ENCODE measurements around the gene EPHA8.

Gene EPHA8

DNA sequence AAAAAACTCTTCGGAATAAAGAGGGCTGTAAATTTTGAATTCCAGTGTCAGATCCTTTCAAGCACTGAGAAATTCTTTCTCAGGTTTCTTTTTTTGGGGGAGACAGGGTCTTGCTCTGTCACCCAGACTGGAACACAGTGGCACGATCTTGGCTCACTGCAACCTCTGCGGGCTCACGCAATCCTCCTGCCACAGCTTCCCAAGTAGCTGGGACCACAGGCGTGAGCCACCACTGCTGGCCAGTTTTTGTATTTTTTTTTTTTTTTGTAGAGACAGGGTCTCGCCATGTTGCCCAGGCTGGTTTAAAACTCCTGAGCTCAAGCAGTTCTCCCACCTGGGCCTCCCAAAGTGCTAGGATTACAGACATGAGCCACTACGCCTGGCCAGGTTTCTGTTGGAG, 34.8 kb upstream of the EPHA8 start:
- POLR2A ChIA-PET: no interaction called here

DNA sequence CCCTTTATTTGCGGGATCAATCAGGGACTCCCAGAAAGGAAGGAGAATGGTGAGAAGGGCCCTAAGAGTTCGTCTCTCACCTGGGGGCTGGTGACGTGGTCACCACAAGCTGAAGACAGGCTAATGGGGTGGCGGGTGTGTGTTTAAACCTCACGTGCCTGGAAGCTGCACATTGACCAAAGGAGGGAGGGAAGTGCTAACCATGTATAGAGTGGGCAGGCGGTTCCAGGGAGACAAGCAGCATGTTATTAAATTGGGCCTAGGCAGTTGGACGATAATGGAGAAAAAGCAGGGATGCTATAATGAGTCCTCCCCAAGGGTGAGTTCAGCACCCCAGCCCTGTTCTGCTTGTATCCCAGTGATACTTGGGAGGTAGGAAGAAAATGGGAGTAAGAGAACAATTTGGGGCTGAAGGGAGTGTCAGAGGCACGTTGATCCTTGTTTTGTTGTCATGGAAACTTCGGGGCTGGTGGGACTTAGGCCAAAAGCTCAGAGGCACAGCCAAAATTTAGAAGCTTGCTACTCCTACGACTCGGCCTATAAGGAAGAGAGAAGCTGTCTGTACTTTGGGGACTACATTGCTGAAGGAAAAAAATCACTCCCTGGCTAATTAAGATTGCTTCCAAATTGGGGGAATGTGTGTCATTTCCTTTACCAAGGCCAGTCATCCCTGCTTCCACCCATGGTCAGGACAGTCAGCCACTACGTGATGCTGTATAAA, 33.2 kb upstream of the EPHA8 start:
- H3K36me3 ChIP-seq (ENCODE audit: control insufficient read depth in 2 of 2, insufficient read depth in 1 of 2, low read length in 2 of 2): peaks cover 0 to 38% of the 10 kb centered on the region in 2 experiments; a peak in 1 of 3 replicates
- ChIA-PET POLR2A (no interaction called here), CTCF (interaction anchor here (0.6 to 0.9 kb wide), 2 partner anchors 112 to 222 kb away, joined by 4 to 6 read pairs; no protein-coding TSS in a partner anchor)
- no peak overlapping the region for H3K27ac ChIP-seq (ENCODE audit: extremely low read depth, low read depth, low read length)
- no peaks in the 10 kb centered on the region for H3K9me3 ChIP-seq (ENCODE audit: control insufficient read depth, insufficient read depth, low read depth, low read length)
- H3K4me1 ChIP-seq (ENCODE audit: control insufficient read depth, insufficient read depth, low read length): no peaks in the 10 kb centered on the region
- peak; percentile 40; the same call in 1 of the 2 replicates for TF ChIP-seq WT1 (tag by site-specific recombination; IDR thresholded peaks at IDR 0.05)
- no peak for TF ChIP-seq ZNF530 (tag by site-specific recombination; IDR thresholded peaks at IDR 0.05; ENCODE audit: low read depth)
- no peak overlapping the region for H3K4me3 ChIP-seq (ENCODE audit: low read depth, low read length)

More for the DNA sequence above, 34.8 kb upstream of the EPHA8 start:
- TF ChIP-seq RBAK (tag by site-specific recombination; IDR thresholded peaks at IDR 0.05) (no peak), HOXC10 (CRISPR knock-in tag; IDR thresholded peaks at IDR 0.05) (no peak), ZNF768 (tag by site-specific recombination; IDR thresholded peaks at IDR 0.05) (no peak), ZBTB20 (tag by site-specific recombination; IDR thresholded peaks at IDR 0.05) (no peak), ZNF76 (tag by site-specific recombination; IDR thresholded peaks at IDR 0.05; ENCODE audit: borderline replicate concordance, low read depth) (no peak), ZNF776 (tag by site-specific recombination; IDR thresholded peaks at IDR 0.05; ENCODE audit: borderline replicate concordance) (no peak)
- TF ChIP-seq, protein P1, sequence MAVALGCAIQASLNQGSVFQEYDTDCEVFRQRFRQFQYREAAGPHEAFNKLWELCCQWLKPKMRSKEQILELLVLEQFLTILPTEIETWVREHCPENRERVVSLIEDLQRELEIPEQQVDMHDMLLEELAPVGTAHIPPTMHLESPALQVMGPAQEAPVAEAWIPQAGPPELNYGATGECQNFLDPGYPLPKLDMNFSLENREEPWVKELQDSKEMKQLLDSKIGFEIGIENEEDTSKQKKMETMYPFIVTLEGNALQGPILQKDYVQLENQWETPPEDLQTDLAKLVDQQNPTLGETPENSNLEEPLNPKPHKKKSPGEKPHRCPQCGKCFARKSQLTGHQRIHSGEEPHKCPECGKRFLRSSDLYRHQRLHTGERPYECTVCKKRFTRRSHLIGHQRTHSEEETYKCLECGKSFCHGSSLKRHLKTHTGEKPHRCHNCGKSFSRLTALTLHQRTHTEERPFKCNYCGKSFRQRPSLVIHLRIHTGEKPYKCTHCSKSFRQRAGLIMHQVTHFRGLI (tag by site-specific recombination; IDR thresholded peaks at IDR 0.05): no peak
- Histone ChIP-seq H3K27ac (ENCODE audit: extremely low read depth, low read depth, low read length) (no peak overlapping the region), H3K4me3 (ENCODE audit: low read depth, low read length) (no peak overlapping the region), H3K4me1 (ENCODE audit: control insufficient read depth, insufficient read depth, low read length) (no peaks in the 10 kb centered on the region), H3K9me3 (ENCODE audit: control insufficient read depth, insufficient read depth, low read depth, low read length) (no peaks in the 10 kb centered on the region), H3K36me3 (ENCODE audit: control insufficient read depth in 2 of 2, insufficient read depth in 1 of 2, low read length in 2 of 2) (peaks cover 0 to 54% of the 10 kb centered on the region in 2 experiments; a peak in 1 of 3 replicates)
- CTCF ChIA-PET: interaction anchor here (0.9 to 1.8 kb wide), 2 partner anchors 107 to 114 kb away, joined by 3 to 5 read pairs; no protein-coding TSS in a partner anchor

DNA sequence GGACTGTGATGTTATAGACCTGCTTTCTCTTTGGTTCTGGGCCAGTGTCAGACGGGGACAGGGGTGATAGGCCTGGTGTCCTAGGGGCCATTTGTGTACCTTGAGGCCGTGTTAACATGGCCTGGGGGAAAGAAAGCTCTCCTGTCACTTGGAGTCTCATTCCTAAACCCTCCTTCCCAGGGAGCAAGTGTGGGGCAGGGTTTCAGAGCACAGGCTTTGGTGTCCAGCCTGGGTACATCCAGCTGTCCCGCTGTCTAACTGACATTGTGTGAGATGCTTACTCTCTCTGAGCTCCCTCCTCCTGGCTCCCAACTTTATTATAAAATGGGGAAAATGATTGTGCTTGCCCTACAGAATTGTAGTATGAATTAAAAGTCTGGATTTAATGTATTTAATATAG, 32.6 kb upstream of the EPHA8 start:
- Histone ChIP-seq H3K9me3 (ENCODE audit: control insufficient read depth, insufficient read depth, low read depth, low read length) (no peaks in the 10 kb centered on the region), H3K4me3 (ENCODE audit: low read depth, low read length) (no peak overlapping the region), H3K27ac (ENCODE audit: extremely low read depth, low read depth, low read length) (no peak overlapping the region), H3K4me1 (ENCODE audit: control insufficient read depth, insufficient read depth, low read length) (no peaks in the 10 kb centered on the region), H3K36me3 (ENCODE audit: control insufficient read depth in 2 of 2, insufficient read depth in 1 of 2, low read length in 2 of 2) (peaks cover 0 to 32% of the 10 kb centered on the region in 2 experiments; a peak in 1 of 3 replicates)
- TF ChIP-seq, protein P2, sequence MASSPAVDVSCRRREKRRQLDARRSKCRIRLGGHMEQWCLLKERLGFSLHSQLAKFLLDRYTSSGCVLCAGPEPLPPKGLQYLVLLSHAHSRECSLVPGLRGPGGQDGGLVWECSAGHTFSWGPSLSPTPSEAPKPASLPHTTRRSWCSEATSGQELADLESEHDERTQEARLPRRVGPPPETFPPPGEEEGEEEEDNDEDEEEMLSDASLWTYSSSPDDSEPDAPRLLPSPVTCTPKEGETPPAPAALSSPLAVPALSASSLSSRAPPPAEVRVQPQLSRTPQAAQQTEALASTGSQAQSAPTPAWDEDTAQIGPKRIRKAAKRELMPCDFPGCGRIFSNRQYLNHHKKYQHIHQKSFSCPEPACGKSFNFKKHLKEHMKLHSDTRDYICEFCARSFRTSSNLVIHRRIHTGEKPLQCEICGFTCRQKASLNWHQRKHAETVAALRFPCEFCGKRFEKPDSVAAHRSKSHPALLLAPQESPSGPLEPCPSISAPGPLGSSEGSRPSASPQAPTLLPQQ (tag by site-specific recombination; IDR thresholded peaks at IDR 0.05): no peak
- CTCF ChIA-PET: interaction anchor here (0.6 to 0.9 kb wide), 2 partner anchors 111 to 222 kb away, joined by 4 to 6 read pairs; no protein-coding TSS in a partner anchor
- POLR2A ChIA-PET: no interaction called here

DNA sequence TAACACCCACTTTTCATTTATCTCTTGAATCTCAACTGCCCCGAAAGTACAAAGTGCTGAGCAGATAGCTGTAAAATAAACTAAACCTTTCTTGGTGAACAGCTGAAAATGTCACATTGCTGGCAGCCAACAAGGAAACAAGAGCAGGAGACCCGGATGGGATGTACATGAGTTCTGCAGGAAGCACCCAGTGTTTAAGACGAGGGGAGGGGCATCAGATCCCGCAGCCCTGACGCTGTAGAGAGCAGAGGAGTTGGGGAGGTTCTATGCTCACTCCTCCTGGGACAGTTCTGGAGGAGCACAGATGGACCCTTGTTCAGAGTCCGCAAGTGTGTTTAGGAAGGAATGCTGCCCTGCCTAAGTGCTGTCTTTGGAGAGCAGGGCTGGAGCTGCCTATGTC, 32.0 kb upstream of the EPHA8 start:
- no peaks in the 10 kb centered on the region for H3K9me3 ChIP-seq (ENCODE audit: control insufficient read depth, insufficient read depth, low read depth, low read length)
- ChIA-PET POLR2A (no interaction called here), CTCF (interaction anchor here (0.6 kb wide), 2 partner anchors 38 to 110 kb away, joined by 3 to 4 read pairs; no protein-coding TSS in a partner anchor)
- peaks cover 0 to 26% of the 10 kb centered on the region in 2 experiments; a peak in 1 of 3 replicates for H3K36me3 ChIP-seq (ENCODE audit: control insufficient read depth in 2 of 2, insufficient read depth in 1 of 2, low read length in 2 of 2)
- no peak overlapping the region for H3K27ac ChIP-seq (ENCODE audit: extremely low read depth, low read depth, low read length)
- H3K4me3 ChIP-seq (ENCODE audit: low read depth, low read length): no peak overlapping the region
- TF ChIP-seq ZNF140 (tag by site-specific recombination; IDR thresholded peaks at IDR 0.05) (no peak), HOXA7 (CRISPR knock-in tag; IDR thresholded peaks at IDR 0.05; ENCODE audit: borderline replicate concordance) (no peak), OVOL3 (tag by site-specific recombination; IDR thresholded peaks at IDR 0.05) (no peak), ZFP69B (tag by site-specific recombination; IDR thresholded peaks at IDR 0.05) (no peak), ZNF311 (tag by site-specific recombination; IDR thresholded peaks at IDR 0.05; ENCODE audit: borderline replicate concordance) (no peak), ZNF555 (tag by site-specific recombination; conservative IDR thresholded peaks at IDR 0.05) (no peak), KLF8 (tag by site-specific recombination; IDR thresholded peaks at IDR 0.05) (no peak), MEIS1 (CRISPR knock-in tag; IDR thresholded peaks at IDR 0.05; ENCODE audit: borderline replicate concordance) (no peak), ZNF677 (tag by site-specific recombination; IDR thresholded peaks at IDR 0.05) (no peak), HOXC10 (CRISPR knock-in tag; IDR thresholded peaks at IDR 0.05) (no peak)
- no peaks in the 10 kb centered on the region for H3K4me1 ChIP-seq (ENCODE audit: control insufficient read depth, insufficient read depth, low read length)
